Activated gamma-delta T cell (primary cell): ENCODE measurements around the gene IL36B.

ENCODE experiments used
- DNase-seq: peaks from one replicate; lab custom pipeline; 2025; lab: John Stamatoyannopoulos, UW

Gene IL36B

GRCh38 chr2:113075600-113075999 lies 22.9 kb upstream of the IL36B start:
- no peak for DNase-seq

DNA sequence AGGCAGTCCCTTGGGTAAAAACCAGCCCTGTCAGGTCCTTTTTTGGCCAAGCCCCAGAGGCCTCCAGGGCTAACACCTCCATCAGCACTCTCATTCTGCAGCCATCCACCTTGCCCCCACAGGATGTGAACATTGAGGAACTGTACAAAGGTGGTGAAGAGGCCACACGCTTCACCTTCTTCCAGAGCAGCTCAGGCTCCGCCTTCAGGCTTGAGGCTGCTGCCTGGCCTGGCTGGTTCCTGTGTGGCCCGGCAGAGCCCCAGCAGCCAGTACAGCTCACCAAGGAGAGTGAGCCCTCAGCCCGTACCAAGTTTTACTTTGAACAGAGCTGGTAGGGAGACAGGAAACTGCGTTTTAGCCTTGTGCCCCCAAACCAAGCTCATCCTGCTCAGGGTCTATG lies 22.4 kb upstream of the IL36B start:
- no peak for DNase-seq

GRCh38 chr2:113073325-113073834 lies 20.7 kb upstream of the IL36B start:
- DNase-seq, result no peak

DNA sequence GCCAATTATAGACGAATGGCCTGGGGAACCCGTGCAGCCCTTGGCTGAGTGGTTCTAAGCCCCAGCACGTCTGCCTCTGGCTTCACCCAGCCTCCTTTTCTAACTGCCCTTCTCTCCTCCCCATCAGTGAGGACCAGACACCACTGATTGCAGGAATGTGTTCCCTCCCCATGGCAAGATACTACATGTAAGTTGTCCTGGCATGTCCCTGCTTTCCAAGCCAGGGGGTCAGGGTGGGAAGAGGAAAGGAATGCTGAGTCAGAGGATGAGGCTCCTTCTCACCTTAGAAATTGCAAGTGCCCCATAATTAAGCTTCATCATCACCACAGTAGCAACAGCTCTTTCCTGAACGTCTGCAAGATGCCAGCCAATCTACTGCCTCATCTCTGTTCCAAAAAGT lies 19.9 kb upstream of the IL36B start:
- DNase-seq, result no peak

GRCh38 chr2:113070606-113070975 lies 17.9 kb upstream of the IL36B start:
- no peak for DNase-seq

DNA sequence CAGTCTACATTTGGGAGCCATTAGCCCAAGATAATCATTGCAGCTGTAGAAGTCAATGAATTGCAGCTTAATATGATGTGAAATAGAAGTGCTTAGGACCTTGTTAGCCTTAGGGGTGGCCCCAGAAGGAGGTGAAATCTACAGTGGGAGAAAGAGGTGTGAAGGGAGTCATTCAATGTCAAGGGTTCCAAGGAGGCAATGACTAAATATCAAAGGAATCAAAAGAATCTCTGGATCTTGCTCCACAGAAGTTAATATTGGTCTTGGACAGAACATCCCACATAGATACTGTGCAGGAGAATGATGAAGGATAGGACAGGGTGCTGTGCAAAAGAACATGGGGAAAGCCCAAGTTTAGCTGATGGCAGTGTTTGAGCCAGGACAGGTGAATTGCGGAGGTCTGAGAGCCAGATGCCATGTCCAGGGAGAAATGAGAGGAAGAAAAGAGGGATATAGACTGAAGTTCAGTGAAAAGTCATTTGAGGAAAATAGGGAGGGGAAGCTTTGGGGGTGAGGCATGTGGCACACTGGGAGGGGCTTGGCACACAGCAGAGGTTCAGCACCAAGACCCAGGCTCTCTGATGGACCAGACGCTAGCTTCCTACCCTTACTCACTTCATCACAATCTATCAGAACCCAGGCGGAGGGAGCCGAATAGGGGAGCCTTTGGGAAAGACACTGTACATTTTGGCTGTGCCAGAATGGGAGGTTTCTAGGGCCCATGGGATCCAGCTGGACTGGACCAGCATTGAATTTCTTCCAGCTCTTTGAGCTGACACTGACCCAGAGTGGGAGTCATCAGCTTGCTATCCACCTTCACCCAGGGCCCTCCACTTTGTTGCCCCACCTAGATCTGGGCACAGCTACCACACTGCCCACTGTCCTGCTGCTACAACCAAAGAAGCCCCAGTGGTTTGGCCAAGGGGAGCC lies 17.3 kb upstream of the IL36B start:
- DNase-seq, result no peak

GRCh38 chr2:113068706-113069485 lies 16.2 kb upstream of the IL36B start:
- DNase-seq, result no peak

GRCh38 chr2:113068249-113068648 lies 15.6 kb upstream of the IL36B start:
- DNase-seq, result no peak

GRCh38 chr2:113067681-113068080 lies 15.0 kb upstream of the IL36B start, which contains the start of gene IL1F10:
IL1F10 (plus strand) TSS chr2:113067970; CDS start chr2:113072739, 4,769 bp downstream.
- no peak for DNase-seq

GRCh38 chr2:113064898-113065297 lies 12.2 kb upstream of the IL36B start:
- DNase-seq, result no peak

DNA sequence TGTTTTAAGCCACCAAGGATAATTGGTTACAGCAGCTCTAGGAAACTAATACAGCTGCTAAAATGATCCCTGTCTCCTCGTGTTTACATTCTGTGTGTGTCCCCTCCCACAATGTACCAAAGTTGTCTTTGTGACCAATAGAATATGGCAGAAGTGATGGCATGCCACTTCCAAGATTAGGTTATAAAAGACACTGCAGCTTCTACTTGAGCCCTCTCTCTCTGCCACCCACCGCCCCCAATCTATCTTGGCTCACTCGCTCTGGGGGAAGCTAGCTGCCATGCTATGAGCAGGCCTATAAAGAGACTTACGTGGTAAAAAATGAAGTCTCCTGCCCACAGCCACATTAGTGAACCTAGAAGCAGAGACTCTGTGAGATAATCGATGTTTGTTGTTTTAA lies 11.6 kb upstream of the IL36B start:
- DNase-seq, result no peak

GRCh38 chr2:113061896-113062770 lies 9.5 kb upstream of the IL36B start:
- no peak for DNase-seq

DNA sequence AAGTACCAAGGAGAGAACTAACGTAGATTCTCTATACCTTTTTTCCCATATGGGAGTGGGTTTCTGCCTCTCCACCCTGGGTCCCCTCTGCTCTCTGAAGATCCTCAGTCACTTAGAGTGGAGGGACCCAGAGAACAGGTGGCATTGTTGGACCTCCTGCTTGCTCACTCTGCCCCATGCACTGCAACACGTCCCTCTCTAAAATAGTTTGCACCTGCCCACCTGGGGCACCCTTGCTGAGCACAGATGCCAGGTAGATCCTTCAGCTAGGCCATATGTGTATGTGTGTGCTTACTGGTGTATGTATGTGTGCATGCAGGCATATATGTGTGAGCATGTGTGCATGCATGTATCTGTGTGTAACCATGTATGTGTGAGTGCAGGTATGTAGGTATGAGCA lies 8.6 kb upstream of the IL36B start:
- no peak for DNase-seq

- no peak for DNase-seq
Observed at GRCh38 chr2:113060796-113061195, 8.1 kb upstream of the IL36B start.

DNA sequence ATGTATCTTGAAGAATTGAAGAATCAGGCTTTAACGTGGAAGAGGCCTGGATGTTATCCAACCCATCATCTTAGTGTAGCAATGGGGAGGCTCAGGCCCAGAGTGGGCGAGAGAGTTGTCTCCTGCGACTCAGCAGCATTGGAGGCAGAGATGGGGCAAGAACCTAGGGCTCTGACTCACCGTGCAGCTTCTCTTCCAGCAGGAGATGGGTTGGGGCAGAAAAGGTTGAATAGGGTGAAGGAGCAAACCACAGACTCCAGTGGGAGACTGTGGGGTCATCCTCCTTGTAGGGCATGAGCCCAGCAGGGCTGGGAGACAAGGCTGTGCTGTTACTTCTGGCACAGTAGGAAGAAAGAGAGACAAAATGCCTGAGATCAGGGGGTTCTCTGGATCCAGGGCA lies 7.7 kb upstream of the IL36B start:
- DNase-seq, result no peak

DNA sequence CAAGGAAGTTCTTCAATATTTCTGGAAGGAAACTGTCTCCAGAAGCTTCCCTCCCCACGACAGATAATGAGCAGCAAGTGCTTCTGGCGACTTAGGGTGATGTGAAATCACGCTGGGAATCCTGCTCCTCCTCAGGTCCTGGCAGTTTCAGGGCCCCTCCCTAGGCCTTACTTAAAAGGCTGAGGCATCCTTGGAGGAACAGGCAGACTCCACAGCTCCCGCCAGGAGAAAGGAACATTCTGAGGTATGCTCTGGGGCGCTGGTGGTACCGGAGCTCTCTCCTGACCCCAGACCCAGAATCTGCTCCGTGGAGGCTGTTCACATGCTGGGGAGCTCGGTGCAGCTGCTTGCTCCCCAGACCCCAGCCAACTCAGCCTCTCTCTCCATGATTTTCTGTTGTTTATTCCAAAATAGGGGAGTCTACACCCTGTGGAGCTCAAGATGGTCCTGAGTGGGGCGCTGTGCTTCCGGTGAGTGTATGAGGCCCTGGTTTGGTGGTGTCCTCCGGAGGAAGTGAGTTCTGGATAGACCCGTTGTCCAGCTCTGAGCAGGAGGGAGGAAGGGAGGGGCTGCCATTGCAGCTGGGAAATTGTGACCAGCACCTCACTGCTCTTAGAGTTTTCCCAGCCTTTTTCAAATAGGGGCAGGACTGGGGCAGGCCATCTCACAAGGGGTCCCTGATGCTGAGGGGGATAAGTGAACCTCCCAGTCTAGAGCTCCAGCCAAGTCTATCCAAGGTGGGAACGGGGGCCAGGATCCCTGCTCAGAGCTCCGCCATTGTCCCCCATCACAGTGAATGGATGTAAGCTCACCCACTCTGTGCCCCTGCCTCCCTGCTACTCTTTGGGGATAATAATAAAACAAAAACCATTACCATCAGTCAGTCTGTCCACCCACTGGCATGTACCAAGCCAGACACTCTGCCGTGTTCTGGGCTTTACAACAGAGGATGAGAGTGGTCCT lies 6.6 kb upstream of the IL36B start, which contains the start of gene IL36RN:
IL36RN (plus strand) TSS at position 201 of the 963 bp plus-strand sequence; CDS start at position 442, 241 bp downstream.
- no peak for DNase-seq

GRCh38 chr2:113058411-113058994 lies 5.8 kb upstream of the IL36B start:
- DNase-seq, result no peak

DNA sequence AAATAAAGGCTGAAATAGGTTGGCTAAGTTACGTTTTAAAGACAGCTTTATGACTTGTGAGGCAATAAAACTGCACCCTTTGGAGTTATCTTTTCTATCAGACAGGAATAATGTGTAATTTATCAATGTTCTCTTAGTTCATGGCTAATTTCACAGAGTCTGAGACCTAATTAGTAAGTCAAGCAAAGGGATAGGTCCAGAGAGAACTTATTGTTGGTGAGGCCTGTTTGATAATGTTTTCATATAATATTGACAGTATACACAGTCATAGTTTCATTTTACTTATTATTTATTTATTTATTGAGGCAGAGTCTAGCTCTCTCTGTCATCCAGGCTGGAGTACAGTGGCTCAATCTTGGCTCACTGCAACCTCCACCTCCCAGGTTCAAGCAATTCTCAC lies 4.5 kb upstream of the IL36B start:
- DNase-seq, result no peak

DNA sequence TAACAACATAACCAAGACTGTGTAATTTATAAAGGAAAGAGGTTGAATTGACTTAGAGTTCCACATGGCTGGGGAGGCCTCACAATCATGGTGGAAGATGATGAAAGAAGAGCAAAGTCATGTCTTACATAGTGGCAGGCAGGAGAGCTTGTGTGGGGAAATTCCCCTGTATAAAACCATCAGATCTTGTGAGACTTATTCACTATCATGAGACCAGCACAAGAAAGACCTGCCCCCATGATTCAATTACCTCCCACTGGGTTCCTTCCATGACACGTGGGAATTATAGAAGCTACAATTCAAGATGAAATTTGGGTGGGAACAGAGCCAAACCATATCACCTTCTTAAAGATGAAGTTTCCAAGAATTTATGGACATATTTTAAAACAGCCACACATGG lies 3.9 kb upstream of the IL36B start:
- DNase-seq, result no peak

DNA sequence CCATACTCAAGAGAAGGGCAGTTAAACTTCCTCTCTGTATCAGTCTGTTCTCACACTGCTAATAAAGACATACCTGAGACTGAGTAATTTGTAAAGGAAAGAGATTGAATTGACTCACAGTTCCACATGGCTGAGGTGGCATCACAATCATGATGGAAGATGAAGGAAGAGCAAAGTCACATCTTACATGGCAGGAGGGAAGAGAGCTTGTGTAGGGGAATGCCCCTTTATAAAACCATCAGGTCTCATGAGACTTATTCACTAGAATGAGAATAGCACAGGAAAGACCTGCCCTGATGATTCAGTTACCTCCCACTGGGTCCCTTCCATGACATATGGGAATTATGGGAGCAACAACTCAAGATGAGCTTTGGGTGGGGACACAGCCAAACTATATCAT lies 1.4 kb upstream of the IL36B start:
- DNase-seq, result no peak
